SK-N-SH (cell line): ENCODE data around the gene SLC17A1. TPM values are rescaled to one million over a fixed set of nuclear protein-coding genes. Genes with fewer than 3 reads are reported as not detected.

Experiments used
- CTCF ChIA-PET: fragments of 300-600, 350-600 bp; formaldehyde crosslinking; extraction: SDS; loops from one replicate; lab custom pipeline; 2021; lab: Yijun Ruan, JAX
- POLR2A ChIA-PET: fragments of 350-600 bp; sonication (Branson Sonifier 250); formaldehyde crosslinking; extraction: SDS; loops from one replicate; lab custom pipeline; 2020; ENCODE audit warnings: antibody characterized with exemption, inconsistent platforms; lab: Yijun Ruan, JAX
- DNase-seq: peaks from one replicate; pipeline ENCODE4 v3.0.0; 2012
- H2AFZ ChIP-seq: fragments of 200-600 bp; sonication (generic); 2 replicates; pipeline ENCODE4 v1.8.1; 2016; ENCODE audit warnings: antibody characterized with exemption, mild to moderate bottlenecking, low read depth
- H3F3A ChIP-seq: fragments of 200-600 bp; sonication (generic); replicated peaks from 2 replicates; pipeline ENCODE3; 2016; ENCODE audit warnings: antibody characterized with exemption, mild to moderate bottlenecking; ENCODE audit not compliant: insufficient read depth
- H3K27ac ChIP-seq, 2 experiments: fragments of 200-500 bp in 1 of 2; fragments of 200-600 bp in 1 of 2; sonication (Bioruptor generic) in 1 of 2; sonication (generic), shearing (Covaris generic) in 1 of 2; 2 replicates each; pipeline versions ENCODE4 v1.5.1 to v1.6.1; 2014 to 2016; ENCODE audit warnings: low read depth in 2 of 2, inconsistent platforms in 1 of 2, low read length in 1 of 2, mild to moderate bottlenecking in 1 of 2, mixed read lengths in 1 of 2
- H3K27me3 ChIP-seq: fragments of 200-600 bp; sonication (generic), shearing (Covaris generic); 2 replicates; pipeline ENCODE4 v1.6.1; 2016; ENCODE audit warnings: mixed run types; ENCODE audit not compliant: insufficient read depth
- H3K36me3 ChIP-seq, 2 experiments: fragments of 200-500 bp in 1 of 2; fragments of 200-600 bp in 1 of 2; sonication (Bioruptor generic) in 1 of 2; sonication (generic) in 1 of 2; replicated peaks in 1 of 2; 2 replicates each; pipeline versions ENCODE3 to v1.5.1; 2014 to 2016; ENCODE audit warnings: low read length in 1 of 2, mild to moderate bottlenecking in 1 of 2; ENCODE audit not compliant: insufficient read depth in 2 of 2, control insufficient read depth in 1 of 2
- H3K4me1 ChIP-seq, 2 experiments: fragments of 200-500 bp in 1 of 2; fragments of 200-600 bp in 1 of 2; sonication (Bioruptor generic) in 1 of 2; sonication (generic), shearing (Covaris generic) in 1 of 2; 2 replicates each; pipeline versions ENCODE4 v1.5.1 to v1.6.1; 2014 to 2016; ENCODE audit warnings: low read depth in 1 of 2, low read length in 1 of 2, mixed run types in 1 of 2; ENCODE audit not compliant: insufficient read depth in 2 of 2, control insufficient read depth in 1 of 2
- H3K4me2 ChIP-seq: fragments of 200-600 bp; sonication (generic), shearing (Covaris generic); 2 replicates; pipeline ENCODE4 v1.6.1; 2017; ENCODE audit warnings: mixed run types
- H3K4me3 ChIP-seq, 2 experiments: fragments of 200-500 bp in 1 of 2; fragments of 200-600 bp in 1 of 2; sonication (Bioruptor generic) in 1 of 2; sonication (generic), shearing (Covaris generic) in 1 of 2; 2 replicates each; pipeline versions ENCODE4 v1.5.1 to v1.8.1; 2014 to 2016; ENCODE audit warnings: low read depth in 2 of 2, inconsistent platforms in 1 of 2, low read length in 1 of 2, mild to moderate bottlenecking in 1 of 2, mixed read lengths in 1 of 2, moderate library complexity in 1 of 2
- H3K79me2 ChIP-seq: fragments of 200-600 bp; sonication (generic); 2 replicates; pipeline ENCODE4 v1.8.1; 2017; ENCODE audit warnings: mild to moderate bottlenecking; ENCODE audit not compliant: insufficient read depth
- H3K9ac ChIP-seq: fragments of 200-600 bp; sonication (generic); 2 replicates; pipeline ENCODE4 v1.6.1; 2017; ENCODE audit warnings: mixed run types
- H3K9me2 ChIP-seq: fragments of 200-600 bp; sonication (generic); 2 replicates; pipeline ENCODE4 v1.6.1; 2017; ENCODE audit warnings: mixed run types
- H3K9me3 ChIP-seq: fragments of 200-600 bp; sonication (generic); 2 replicates; pipeline ENCODE4 v1.6.1; 2017; ENCODE audit warnings: mixed run types, mild to moderate bottlenecking, moderate library complexity
- H4K20me1 ChIP-seq: fragments of 200-600 bp; sonication (generic); 2 replicates; pipeline ENCODE4 v1.6.1; 2017; ENCODE audit warnings: mild to moderate bottlenecking, mixed run types; ENCODE audit not compliant: insufficient read depth
- ELF1 ChIP-seq: IDR thresholded peaks from 2 replicates; pipeline ENCODE4 v1.4.0; 2012
- EP300 ChIP-seq, 2 experiments: IDR thresholded peaks; 2 replicates each; pipeline versions ENCODE4 v1.4.0 to v1.6.1; 2012; ENCODE audit warnings: borderline replicate concordance in 1 of 2, low read depth in 1 of 2, low read length in 1 of 2
- EZH2phosphoT487 ChIP-seq: fragments of 200-600 bp; sonication (generic); IDR thresholded peaks from 2 replicates; pipeline ENCODE4 v1.6.1; 2017; ENCODE audit warnings: low read depth, mixed run types, mild to moderate bottlenecking, antibody characterized with exemption, moderate library complexity, borderline replicate concordance
- FOXJ3 ChIP-seq: sonication (generic); formaldehyde crosslinking; IDR thresholded peaks from 2 replicates; pipeline ENCODE4 v1.5.1; 2020; ENCODE audit warnings: mild to moderate bottlenecking, missing genetic modification reagents
- FOXM1 ChIP-seq: IDR thresholded peaks from 2 replicates; pipeline ENCODE4 v1.4.0; 2012; ENCODE audit warnings: low read depth, mild to moderate bottlenecking
- GABPA ChIP-seq: IDR thresholded peaks from 2 replicates; pipeline ENCODE4 v1.4.0; 2012; ENCODE audit warnings: low read depth, mild to moderate bottlenecking
- GATA2 ChIP-seq: sonication (generic); formaldehyde crosslinking; IDR thresholded peaks from 2 replicates; pipeline ENCODE4 v1.5.0; 2020; ENCODE audit warnings: mild to moderate bottlenecking, missing genetic modification reagents
- IRF3 ChIP-seq: fragments of 150-350 bp; IDR thresholded peaks from 2 replicates; pipeline ENCODE4 v1.6.1; 2016; ENCODE audit warnings: mild to moderate bottlenecking, low read depth, low read length
- MAX ChIP-seq: IDR thresholded peaks from 2 replicates; pipeline ENCODE4 v1.4.0; 2012; ENCODE audit warnings: low read depth
- MEF2A ChIP-seq: IDR thresholded peaks from 2 replicates; pipeline ENCODE4 v1.4.0; 2012; ENCODE audit warnings: low read depth, borderline replicate concordance
- MXI1 ChIP-seq: IDR thresholded peaks from 2 replicates; pipeline ENCODE4 v1.6.1; 2012; ENCODE audit warnings: mild to moderate bottlenecking, low read depth, low read length, improper control_type of control experiment
- NFIC ChIP-seq: IDR thresholded peaks from 2 replicates; pipeline ENCODE4 v1.4.0; 2012; ENCODE audit warnings: borderline replicate concordance
- PBX3 ChIP-seq: IDR thresholded peaks from 2 replicates; pipeline ENCODE4; 2012
- RAD21 ChIP-seq: IDR thresholded peaks from 2 replicates; pipeline ENCODE4 v1.6.1; 2012; ENCODE audit warnings: mild to moderate bottlenecking, low read length
- REST ChIP-seq: IDR thresholded peaks from 2 replicates; pipeline ENCODE4 v1.6.1; 2012; ENCODE audit warnings: mild to moderate bottlenecking, low read depth, low read length, moderate library complexity
- RXRA ChIP-seq: IDR thresholded peaks from 2 replicates; pipeline ENCODE4 v1.4.0; 2012; ENCODE audit warnings: low read depth, mild to moderate bottlenecking, borderline replicate concordance
- SMC3 ChIP-seq: IDR thresholded peaks from 2 replicates; pipeline ENCODE4 v1.6.1; 2012; ENCODE audit warnings: low read depth, low read length, improper control_type of control experiment
- TCF12 ChIP-seq: IDR thresholded peaks from 2 replicates; pipeline ENCODE4 v1.4.0; 2012
- TEAD4 ChIP-seq: IDR thresholded peaks from 2 replicates; pipeline ENCODE4 v1.4.0; 2012; ENCODE audit warnings: mild to moderate bottlenecking, borderline replicate concordance; ENCODE audit not compliant: insufficient read depth
- USF2 ChIP-seq: fragments of 150-350 bp; IDR thresholded peaks from 2 replicates; pipeline ENCODE4 v1.6.1; 2017; ENCODE audit warnings: antibody characterized with exemption, low read length, low read depth, borderline replicate concordance
- WGBS: methylation state at CpG from one replicate; pipeline ENCODE4 v1.1.6; 2017; ENCODE audit warnings: low lambda C conversion rate; 5-methylcytosine and 5-hydroxymethylcytosine counted together
- polyA plus RNA-seq, 3 experiments: library from polyadenylated mRNA; depleted of rRNA; stranded (reverse); fragments of >200 nt; gene quantifications; 2 replicates each; pipeline ENCODE4 v1.2.3, GENCODE V29; 2012

The SLC17A1 gene
- polyA plus RNA-seq, 1 of the 3 experiments (the other 2 are of a cell fraction), result not detected

GRCh38 chr6:25872814-25873213, 41.0 kb upstream of the SLC17A1 start:
- no peaks in the 10 kb centered on the region for H3K9me2 ChIP-seq
- TF ChIP-seq GABPA (no peak), FOXJ3 (CRISPR knock-in tag) (no peak), MAX (no peak), MEF2A (no peak)
- TF ChIP-seq, all 33 proteins: peak for 0
- H3K9ac ChIP-seq, result no peak overlapping the region
- 71% methylated on average over 1 of the region's 1 CpG for WGBS
- H3K27ac ChIP-seq, result no peak overlapping the region
- no peak overlapping the region for H2AFZ ChIP-seq
- H3K4me1 ChIP-seq, result no peaks in the 10 kb centered on the region
- no peaks in the 10 kb centered on the region for H3K9me3 ChIP-seq
- no peaks in the 10 kb centered on the region for H3K79me2 ChIP-seq
- no peaks in the 10 kb centered on the region for H4K20me1 ChIP-seq
- no peaks in the 10 kb centered on the region for H3F3A ChIP-seq
- no peaks in the 10 kb centered on the region for H3K27me3 ChIP-seq
- no peak for DNase-seq
- POLR2A ChIA-PET, result no interaction called here
- no peak overlapping the region for H3K4me3 ChIP-seq
- CTCF ChIA-PET, result no interaction called here
- H3K36me3 ChIP-seq, result no peaks in the 10 kb centered on the region
- no peak overlapping the region for H3K4me2 ChIP-seq

- WGBS, result 57% methylated on average over 1 of the region's 1 CpG
- DNase-seq, result no peak
- Histone ChIP-seq H2AFZ (no peak overlapping the region), H3K4me2 (no peak overlapping the region), H3K36me3 (no peaks in the 10 kb centered on the region), H3K79me2 (no peaks in the 10 kb centered on the region), H3K4me1 (no peaks in the 10 kb centered on the region), H3K27me3 (no peaks in the 10 kb centered on the region), H3K4me3 (no peak overlapping the region), H4K20me1 (no peaks in the 10 kb centered on the region)
- TF ChIP-seq GABPA, result no peak
- no peak for TF ChIP-seq PBX3
- no peak for TF ChIP-seq NFIC
- TF ChIP-seq MAX, result no peak
- TF ChIP-seq RAD21, result no peak
- TF ChIP-seq FOXM1, result no peak
- no peak for TF ChIP-seq SMC3
- TF ChIP-seq USF2, result no peak
- no peak for TF ChIP-seq IRF3
- TF ChIP-seq TEAD4, result no peak
- TF ChIP-seq EP300 (IDR thresholded peaks at IDR 0.05; ENCODE audit: borderline replicate concordance in 1 of 2, low read depth in 1 of 2, low read length in 1 of 2), result no peak
- TF ChIP-seq RXRA, result no peak
- no peak for TF ChIP-seq TCF12
- TF ChIP-seq GATA2, result no peak
- no peak for TF ChIP-seq EZH2phosphoT487
- TF ChIP-seq MXI1, result no peak
- no peak for TF ChIP-seq REST
- no peak for TF ChIP-seq ELF1
- TF ChIP-seq, all 33 proteins: peak for 0
- H3K27ac ChIP-seq, result no peak overlapping the region
- no peaks in the 10 kb centered on the region for H3K9me3 ChIP-seq
- no peaks in the 10 kb centered on the region for H3F3A ChIP-seq
- ChIA-PET POLR2A (no interaction called here), CTCF (no interaction called here)
- no peaks in the 10 kb centered on the region for H3K9me2 ChIP-seq
- H3K9ac ChIP-seq, result no peak overlapping the region
Measured at GRCh38 chr6:25869840-25870239, 38.0 kb upstream of the SLC17A1 start.
